Endodermal cell (in vitro differentiated cells): ENCODE results near the gene RASGEF1C. TPM values are rescaled to one million over a fixed set of nuclear protein-coding genes. Genes with fewer than 3 reads are reported as not detected.

Experiments used
- DNase-seq: peaks from one replicate; pipeline ENCODE4 v3.0.0-alpha.2; 2017
- H3K27ac ChIP-seq: 2 replicates; pipeline ENCODE4 v1.5.1; 2013; ENCODE audit warnings: mild to moderate bottlenecking, low read depth, low read length, moderate library complexity
- H3K27me3 ChIP-seq: 2 replicates; pipeline ENCODE4 v1.6.1; 2013; ENCODE audit warnings: mild to moderate bottlenecking, low read length, moderate library complexity; ENCODE audit not compliant: insufficient read depth, control insufficient read depth, poor library complexity, severe bottlenecking
- H3K36me3 ChIP-seq: 2 replicates; pipeline ENCODE4 v1.7.0; 2013; ENCODE audit warnings: mild to moderate bottlenecking, low read length, moderate library complexity; ENCODE audit not compliant: control insufficient read depth, insufficient read depth
- H3K4me1 ChIP-seq: one replicate; pipeline ENCODE4 v1.7.0; 2013; ENCODE audit warnings: low read length; ENCODE audit not compliant: control insufficient read depth, insufficient read depth
- H3K4me3 ChIP-seq: 2 replicates; pipeline ENCODE4 v1.5.1; 2013; ENCODE audit warnings: mild to moderate bottlenecking, low read length, moderate library complexity
- H3K9ac ChIP-seq: 2 replicates; pipeline ENCODE4 v1.6.1; 2013; ENCODE audit warnings: mild to moderate bottlenecking, low read length, moderate library complexity; ENCODE audit not compliant: poor library complexity, severe bottlenecking; ENCODE audit errors: extremely low read depth
- H3K9me3 ChIP-seq: 2 replicates; pipeline ENCODE4 v1.6.1; 2013; ENCODE audit warnings: mild to moderate bottlenecking, low read length, moderate library complexity; ENCODE audit not compliant: control insufficient read depth
- H3K27ac Mint-ChIP-seq: 2 replicates; pipeline ENCODE4 v1.8.0; 2020; ENCODE audit warnings: mixed read lengths
- H3K27me3 Mint-ChIP-seq: 2 replicates; pipeline ENCODE4 v1.8.0; 2021; ENCODE audit warnings: mild to moderate bottlenecking, mixed read lengths; ENCODE audit not compliant: insufficient read depth
- H3K36me3 Mint-ChIP-seq: 2 replicates; pipeline ENCODE4 v1.8.0; 2020; ENCODE audit warnings: low read depth, mixed read lengths
- H3K4me1 Mint-ChIP-seq: 2 replicates; pipeline ENCODE4 v1.8.0; 2020; ENCODE audit warnings: mixed read lengths
- H3K4me3 Mint-ChIP-seq: 2 replicates; pipeline ENCODE4 v1.8.0; 2020; ENCODE audit warnings: mild to moderate bottlenecking, moderate library complexity, mixed read lengths
- H3K9me3 Mint-ChIP-seq: 2 replicates; pipeline ENCODE4 v1.8.0; 2020; ENCODE audit warnings: mild to moderate bottlenecking, mixed read lengths
- WGBS, 2 experiments: methylation state at CpG; one replicate each; pipeline versions ENCODE4 v1.1.5 to v1.1.7; 2013; ENCODE audit warnings: missing lambda C conversion rate in 2 of 2, mixed read lengths in 1 of 2; ENCODE audit not compliant: insufficient coverage in 1 of 2, insufficient read length in 1 of 2; 5-methylcytosine and 5-hydroxymethylcytosine counted together
- total RNA-seq, 2 donors: library from RNA; stranded (reverse); fragmentation: NEBNext Ultra II Directional in 1 of 2; extraction: Animal tissue kit (Norgen Biotek cat#: 25700) in 1 of 2; gene quantifications; 2 replicates in 1 of 2; 3 replicates in 1 of 2; pipeline ENCODE4 v1.2.1, GENCODE V29; 2021
- TF ChIP-seq, protein P1 (sequence below): fragments of 200-600 bp; sonication (generic); conservative IDR thresholded peaks from 2 replicates; pipeline ENCODE4 v1.5.0; 2021; ENCODE audit warnings: antibody characterized with exemption, mild to moderate bottlenecking

RASGEF1C gene
- total RNA-seq, 2 donors from 2014 or later: 0.62 to 0.75 TPM

DNA sequence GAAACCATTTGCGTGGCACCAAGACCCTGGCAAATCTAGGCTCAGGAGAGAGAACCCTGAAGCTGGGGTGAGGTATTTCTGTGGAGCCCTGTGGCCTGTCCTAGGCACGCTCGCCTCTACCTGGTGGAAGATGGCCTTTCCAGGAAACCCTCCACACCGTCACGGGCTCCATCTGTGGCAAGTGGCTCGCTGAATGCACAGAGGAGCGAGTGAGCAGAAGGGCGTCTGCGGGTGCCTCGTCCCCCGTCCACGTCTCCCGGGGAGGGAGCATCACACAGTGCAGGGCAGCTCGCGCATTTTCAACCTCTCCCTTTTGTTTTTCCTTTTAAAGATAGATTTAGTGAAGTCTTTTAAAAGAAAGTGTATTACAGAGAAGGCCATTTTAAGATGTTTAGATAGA, 25.3 kb upstream of the RASGEF1C start:
- no peak for DNase-seq
- TF ChIP-seq, protein P1, sequence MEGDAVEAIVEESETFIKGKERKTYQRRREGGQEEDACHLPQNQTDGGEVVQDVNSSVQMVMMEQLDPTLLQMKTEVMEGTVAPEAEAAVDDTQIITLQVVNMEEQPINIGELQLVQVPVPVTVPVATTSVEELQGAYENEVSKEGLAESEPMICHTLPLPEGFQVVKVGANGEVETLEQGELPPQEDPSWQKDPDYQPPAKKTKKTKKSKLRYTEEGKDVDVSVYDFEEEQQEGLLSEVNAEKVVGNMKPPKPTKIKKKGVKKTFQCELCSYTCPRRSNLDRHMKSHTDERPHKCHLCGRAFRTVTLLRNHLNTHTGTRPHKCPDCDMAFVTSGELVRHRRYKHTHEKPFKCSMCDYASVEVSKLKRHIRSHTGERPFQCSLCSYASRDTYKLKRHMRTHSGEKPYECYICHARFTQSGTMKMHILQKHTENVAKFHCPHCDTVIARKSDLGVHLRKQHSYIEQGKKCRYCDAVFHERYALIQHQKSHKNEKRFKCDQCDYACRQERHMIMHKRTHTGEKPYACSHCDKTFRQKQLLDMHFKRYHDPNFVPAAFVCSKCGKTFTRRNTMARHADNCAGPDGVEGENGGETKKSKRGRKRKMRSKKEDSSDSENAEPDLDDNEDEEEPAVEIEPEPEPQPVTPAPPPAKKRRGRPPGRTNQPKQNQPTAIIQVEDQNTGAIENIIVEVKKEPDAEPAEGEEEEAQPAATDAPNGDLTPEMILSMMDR: no peak
- peaks cover 61% of the 10 kb centered on the region for H3K36me3 Mint-ChIP-seq
- H3K4me3 Mint-ChIP-seq: no peak overlapping the region
- no peak overlapping the region for H3K27ac Mint-ChIP-seq
- no peaks in the 10 kb centered on the region for H3K27me3 Mint-ChIP-seq
- H3K4me1 Mint-ChIP-seq: no peaks in the 10 kb centered on the region
- H3K9me3 Mint-ChIP-seq: no peaks in the 10 kb centered on the region
- peaks cover 2% of the 10 kb centered on the region for H3K4me1 ChIP-seq
- H3K9me3 ChIP-seq: no peaks in the 10 kb centered on the region
- peaks cover 57% of the 10 kb centered on the region for H3K36me3 ChIP-seq
- H3K4me3 ChIP-seq: no peak overlapping the region
- H3K27ac ChIP-seq: no peak overlapping the region
- no peak overlapping the region for H3K9ac ChIP-seq
- no peaks in the 10 kb centered on the region for H3K27me3 ChIP-seq
- 89 to 100% methylated on average over 3 to 15 of the region's 15 CpGs for WGBS, 2 experiments

GRCh38 chr5:180233729-180234128, 24.7 kb upstream of the RASGEF1C start:
- H3K27me3 ChIP-seq: no peaks in the 10 kb centered on the region
- peaks cover 52% of the 10 kb centered on the region for H3K36me3 ChIP-seq
- H3K36me3 Mint-ChIP-seq: peaks cover 60% of the 10 kb centered on the region
- TF ChIP-seq, protein P1: no peak
- no peaks in the 10 kb centered on the region for H3K27me3 Mint-ChIP-seq
- no peaks in the 10 kb centered on the region for H3K4me1 Mint-ChIP-seq
- no peaks in the 10 kb centered on the region for H3K9me3 ChIP-seq
- WGBS, 2 experiments: 94 to 97% methylated on average over 9 to 11 of the region's 11 CpGs
- H3K27ac Mint-ChIP-seq: no peak overlapping the region
- DNase-seq: no peak
- H3K4me1 ChIP-seq: peaks cover 2% of the 10 kb centered on the region
- no peak overlapping the region for H3K27ac ChIP-seq
- H3K4me3 ChIP-seq: no peak overlapping the region
- no peaks in the 10 kb centered on the region for H3K9me3 Mint-ChIP-seq
- no peak overlapping the region for H3K9ac ChIP-seq
- H3K4me3 Mint-ChIP-seq: no peak overlapping the region

- no peaks in the 10 kb centered on the region for H3K4me1 Mint-ChIP-seq
- H3K9ac ChIP-seq: no peak overlapping the region
- H3K36me3 ChIP-seq: peaks cover 29% of the 10 kb centered on the region
- H3K4me3 ChIP-seq: no peak overlapping the region
- WGBS, 2 experiments: 89 to 94% methylated on average over 6 to 7 of the region's 7 CpGs
- H3K27ac Mint-ChIP-seq: no peak overlapping the region
- no peaks in the 10 kb centered on the region for H3K27me3 Mint-ChIP-seq
- peaks cover 56% of the 10 kb centered on the region for H3K36me3 Mint-ChIP-seq
- peaks cover 5% of the 10 kb centered on the region for H3K9me3 Mint-ChIP-seq
- peaks cover 10% of the 10 kb centered on the region for H3K9me3 ChIP-seq
- H3K4me3 Mint-ChIP-seq: no peak overlapping the region
- no peak for DNase-seq
- H3K27ac ChIP-seq: no peak overlapping the region
- no peaks in the 10 kb centered on the region for H3K4me1 ChIP-seq
- no peaks in the 10 kb centered on the region for H3K27me3 ChIP-seq
- TF ChIP-seq, protein P1: no peak
These were observed 21.0 kb upstream of the RASGEF1C start for GRCh38 chr5:180230017-180230416.
